Stimulated activated CD8-positive, alpha-beta memory T cell treated with anti-CD3 and anti-CD28 coated beads, Interleukin-2, amount 100 ng/mL, for 1 hour (primary cell): ENCODE measurements around the gene VPS11.
A peak's percentile ranks its signal among the peaks of the same experiment; 100 is the strongest.
"Not testable (repeated sequence)": the region's sequence is repeated elsewhere in the genome, so short reads cannot be mapped to it uniquely, and the experiment has no call there.

Experiments
- DNase-seq, 2 donors: peaks; one replicate each; pipeline ENCODE4 v3.0.0-alpha.2; 2020; ENCODE audit warnings: low read depth in 2 of 2

VPS11 gene

DNA sequence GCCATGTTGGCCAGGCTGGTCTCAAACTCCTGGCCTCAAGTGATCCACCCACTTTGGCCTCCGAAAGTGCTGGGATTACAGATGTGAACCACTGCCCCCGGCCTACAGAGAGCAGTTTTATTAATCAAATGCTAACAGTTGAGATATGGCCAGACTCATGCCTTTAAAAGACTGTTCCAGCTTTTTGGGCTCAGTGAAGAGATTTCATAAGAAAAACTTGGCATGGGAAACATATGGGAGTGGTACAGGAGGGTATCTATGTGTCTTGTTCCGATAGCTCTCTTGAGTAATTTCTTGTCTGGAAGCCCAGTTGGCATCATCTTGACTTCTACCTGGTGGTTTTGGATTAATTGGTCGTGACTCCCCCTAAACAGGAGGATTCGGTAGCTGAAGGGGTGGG lies 28.7 kb upstream of the VPS11 start:
- no peak for DNase-seq

DNA sequence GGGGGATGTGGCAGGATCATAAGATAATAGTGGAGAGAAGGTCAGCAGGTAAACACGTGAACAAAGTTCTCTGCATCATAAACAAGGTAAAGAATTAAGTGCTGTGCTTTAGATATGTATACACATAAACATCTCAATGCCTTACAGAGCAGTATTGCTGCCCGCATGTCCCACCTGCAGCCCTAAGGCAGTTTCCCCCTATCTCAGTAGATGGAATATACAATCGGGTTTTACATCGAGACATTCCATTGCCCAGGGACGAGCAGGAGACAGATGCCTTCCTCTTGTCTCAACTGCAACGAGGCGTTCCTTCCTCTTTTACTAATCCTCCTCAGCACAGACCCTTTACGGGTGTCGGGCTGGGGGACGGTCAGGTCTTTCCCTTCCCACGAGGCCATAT lies 28.1 kb upstream of the VPS11 start:
- not testable (repeated sequence) for DNase-seq

DNA sequence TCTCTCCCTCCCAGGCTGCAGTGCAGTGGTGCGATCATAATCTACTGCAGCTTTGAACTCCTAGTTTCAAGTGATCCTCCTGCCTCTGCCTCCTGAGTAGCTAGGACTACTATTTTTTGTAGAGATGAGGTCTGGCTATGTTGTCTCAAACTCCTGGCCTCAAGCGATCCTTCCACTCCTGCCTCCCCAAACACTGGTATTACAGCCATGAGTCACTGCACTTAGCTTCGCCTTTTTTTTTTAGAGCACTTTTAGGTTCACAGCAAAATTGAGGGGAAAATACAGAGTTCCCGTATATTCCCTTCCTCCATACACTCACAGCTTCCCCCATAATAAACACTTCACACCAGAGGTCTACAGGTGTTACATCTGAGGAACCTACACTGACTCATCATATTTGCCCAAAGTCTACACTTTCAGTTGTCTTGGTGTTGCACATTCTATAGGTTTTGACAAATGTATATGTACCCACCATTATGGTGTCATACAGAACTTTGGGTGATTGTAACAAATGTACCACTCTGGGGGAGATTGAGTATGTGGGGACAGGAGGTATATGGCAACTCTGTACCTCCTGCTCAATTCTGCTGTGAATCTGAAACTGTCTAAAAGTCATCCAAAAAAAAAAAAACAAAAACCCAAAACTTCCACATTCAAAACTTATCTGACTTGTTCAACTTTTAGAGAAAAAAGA lies 25.6 kb upstream of the VPS11 start:
- DNase-seq: no peak

DNA sequence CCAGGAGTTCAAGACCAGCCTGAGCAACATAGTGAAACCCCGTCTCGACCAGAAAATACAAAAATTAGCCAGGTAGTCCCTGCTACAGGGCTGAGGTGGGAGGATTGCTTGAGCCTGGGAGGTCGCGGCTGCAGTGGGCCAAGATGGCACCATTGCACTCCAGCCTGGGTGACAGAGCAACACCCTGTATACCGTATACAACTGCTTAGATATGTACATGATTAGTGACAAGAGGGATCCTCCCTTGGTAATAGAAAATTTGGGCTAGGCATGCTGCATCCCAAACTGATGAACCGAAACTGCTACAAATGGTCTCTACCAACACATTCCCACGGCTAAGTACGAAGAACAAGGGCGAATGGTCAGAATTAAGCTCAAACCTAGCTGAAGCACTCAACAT lies 24.7 kb upstream of the VPS11 start:
- no peak for DNase-seq

DNA sequence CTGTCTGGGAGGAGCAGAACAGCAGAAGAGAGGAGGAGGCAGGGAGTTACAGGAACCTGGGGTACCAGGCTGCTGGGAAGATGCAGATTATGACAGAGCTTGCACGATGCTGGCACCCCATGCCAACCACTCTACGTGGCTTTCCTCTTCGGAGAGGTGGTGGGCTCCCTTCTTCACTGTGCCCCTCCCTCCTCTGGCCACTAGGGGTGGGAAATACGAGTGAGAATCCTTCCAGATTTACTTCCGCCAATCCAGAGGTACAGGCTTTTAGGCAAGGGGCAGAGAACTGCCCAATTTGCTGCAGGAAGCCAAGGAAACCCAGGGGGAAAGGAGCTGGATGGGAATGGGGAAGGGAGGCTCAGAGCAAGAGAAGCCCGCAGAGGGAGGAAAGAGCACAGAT lies 22.9 kb upstream of the VPS11 start:
- DNase-seq: no peak

DNA sequence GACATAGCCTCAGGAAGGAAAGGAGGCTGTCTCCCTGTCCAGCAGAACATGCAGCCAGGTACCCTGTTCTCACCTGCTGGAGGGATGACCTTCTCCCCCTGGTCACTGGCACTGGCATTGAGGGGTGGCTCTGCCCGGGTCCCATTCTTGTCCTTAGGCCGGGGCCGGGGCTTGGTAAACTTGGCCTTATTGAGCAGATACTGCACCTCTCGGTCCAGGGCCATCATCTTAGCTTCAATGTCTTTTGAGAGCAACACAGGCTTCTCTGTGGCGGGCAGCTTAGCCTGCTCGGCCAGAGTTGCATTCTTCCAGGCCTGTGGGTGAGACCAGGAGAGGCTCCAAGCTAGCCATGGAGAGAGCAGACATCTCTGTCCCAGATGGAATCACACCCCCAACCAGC lies 21.1 kb upstream of the VPS11 start:
- no peak for DNase-seq

DNA sequence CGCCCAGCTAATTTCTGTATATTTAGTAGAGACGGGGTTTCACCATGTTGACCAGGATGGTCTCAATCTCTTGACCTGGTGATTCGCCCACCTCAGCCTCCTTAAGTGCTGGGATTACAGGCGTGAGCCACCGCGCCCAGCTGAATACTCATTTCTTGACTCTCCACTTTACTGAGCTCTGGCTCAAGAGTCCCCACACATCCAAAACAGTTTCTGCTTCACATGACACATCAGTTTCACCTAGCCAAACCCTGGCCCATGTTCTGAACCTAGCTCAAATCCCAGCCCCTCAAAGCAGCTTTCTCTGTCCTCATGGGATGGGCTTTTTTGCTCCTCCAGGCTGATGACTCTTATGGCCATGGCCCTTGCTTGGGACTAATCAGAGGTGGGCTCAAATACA lies 20.4 kb upstream of the VPS11 start:
- DNase-seq: no peak

- no peak for DNase-seq
Measured at GRCh38 chr11:119048644-119049043, 19.0 kb upstream of the VPS11 start.

- DNase-seq: no peak
Measured at GRCh38 chr11:119049081-119049480, 18.5 kb upstream of the VPS11 start.

- no peak for DNase-seq
Measured at GRCh38 chr11:119051440-119052162, 16.0 kb upstream of the VPS11 start.

DNA sequence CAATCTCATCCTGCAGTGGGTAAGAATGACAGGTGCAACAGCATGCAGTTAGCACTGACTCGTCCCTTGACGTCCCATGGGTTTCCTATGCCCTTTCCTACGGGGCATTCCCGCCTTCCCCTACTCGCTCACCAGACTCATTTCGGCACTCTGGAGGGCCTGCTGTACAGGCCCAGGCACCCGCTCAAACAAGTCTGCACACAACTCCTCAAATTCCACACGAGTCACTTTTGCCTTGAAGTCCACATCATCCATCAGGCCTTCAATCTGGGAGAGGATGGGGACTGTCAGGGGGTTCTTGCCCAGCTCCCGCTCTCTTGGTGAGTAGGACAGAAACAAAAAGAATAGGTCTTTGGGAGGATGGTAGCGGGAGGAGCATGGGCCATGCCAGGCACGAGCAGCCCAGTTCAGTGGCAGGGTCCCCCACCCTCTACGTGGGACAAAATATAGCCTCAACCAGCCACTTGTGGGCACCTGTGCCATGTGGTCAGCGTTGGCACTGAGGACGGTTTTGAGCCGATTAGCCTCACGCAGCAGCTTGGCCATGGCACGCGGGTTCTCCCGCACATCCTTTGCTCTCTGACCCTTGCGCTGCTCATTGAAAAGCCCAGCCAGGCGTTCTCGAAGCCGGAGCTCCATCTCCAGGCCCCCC lies 15.3 kb upstream of the VPS11 start:
- no peak for DNase-seq

DNA sequence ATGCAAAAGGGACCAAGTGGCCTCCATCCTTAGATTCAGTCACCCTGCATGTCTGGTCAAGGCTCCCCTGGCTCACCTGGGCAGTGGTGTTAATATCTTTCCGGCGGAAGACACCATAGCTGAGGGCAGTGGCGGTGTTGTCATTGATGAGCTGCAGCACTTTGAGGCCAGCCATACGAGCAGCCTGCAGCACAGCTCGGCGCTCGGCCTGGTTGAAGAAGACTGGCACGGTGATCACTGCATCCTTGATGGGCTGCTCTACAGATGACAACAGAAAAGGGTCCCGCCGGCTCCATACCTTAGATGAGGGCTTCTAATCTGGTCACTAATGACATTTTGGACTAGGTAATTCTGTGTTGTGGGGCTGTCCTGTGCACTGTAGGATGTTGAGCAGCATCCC lies 13.2 kb upstream of the VPS11 start:
- DNase-seq: no peak

- DNase-seq: no peak
Measured at GRCh38 chr11:119055901-119056300, 11.7 kb upstream of the VPS11 start.

- peak in 1 of 2 donors; percentile 28 for DNase-seq
Measured at GRCh38 chr11:119056421-119056999, 11.1 kb upstream of the VPS11 start.

GRCh38 chr11:119057000-119057769 lies 10.4 kb upstream of the VPS11 start, which contains the start of gene HYOU1:
Gene HYOU1 (minus strand): TSS chr11:119057205. CDS start chr11:119056160, 1,045 bp downstream.
- DNase-seq: peak; percentile 97 to 99

GRCh38 chr11:119059128-119059527 lies 8.5 kb upstream of the VPS11 start:
- DNase-seq: not testable (repeated sequence)

DNA sequence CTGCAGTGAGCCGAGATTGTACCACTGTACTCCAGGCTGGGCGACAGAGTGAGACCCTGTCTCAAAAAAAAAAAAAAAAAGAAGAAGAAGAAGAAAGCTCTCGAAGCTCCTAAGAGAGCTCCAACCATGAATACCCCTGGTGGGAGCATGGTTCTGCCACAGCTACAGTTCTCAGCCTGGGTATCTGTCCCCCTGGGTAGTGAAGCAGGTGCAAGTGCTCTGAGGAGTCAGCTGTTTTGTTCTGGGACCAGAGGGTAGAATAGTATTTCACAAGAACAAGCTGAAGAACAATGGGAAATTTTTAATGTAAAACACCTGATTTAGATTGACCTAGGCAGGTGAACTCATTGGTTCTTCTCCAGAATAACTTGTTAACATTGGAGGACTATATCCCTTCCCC lies 6.4 kb upstream of the VPS11 start:
- DNase-seq: no peak

DNA sequence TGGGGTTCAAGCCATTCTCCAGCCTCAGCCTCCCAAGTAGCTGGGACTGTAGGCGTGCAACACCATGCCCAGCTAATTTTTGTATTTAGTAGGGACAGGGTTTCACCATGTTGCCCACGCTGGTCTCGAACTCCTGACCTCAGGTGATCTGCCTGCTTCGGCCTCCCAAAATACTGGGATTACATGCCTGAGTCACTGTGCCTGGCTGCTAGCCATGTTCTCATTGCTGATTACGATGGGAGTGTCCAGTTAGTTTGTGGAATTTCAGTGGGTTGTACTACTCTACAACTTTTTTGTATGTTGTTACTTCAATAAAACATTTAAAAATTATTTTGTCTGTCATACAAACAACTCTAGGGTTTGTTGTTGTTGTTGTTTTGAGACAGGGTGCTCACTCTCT lies 4.8 kb upstream of the VPS11 start:
- DNase-seq: no peak

- DNase-seq: peak in 1 of 2 donors; percentile 10
Measured at GRCh38 chr11:119065369-119065768, 2.2 kb upstream of the VPS11 start.

DNA sequence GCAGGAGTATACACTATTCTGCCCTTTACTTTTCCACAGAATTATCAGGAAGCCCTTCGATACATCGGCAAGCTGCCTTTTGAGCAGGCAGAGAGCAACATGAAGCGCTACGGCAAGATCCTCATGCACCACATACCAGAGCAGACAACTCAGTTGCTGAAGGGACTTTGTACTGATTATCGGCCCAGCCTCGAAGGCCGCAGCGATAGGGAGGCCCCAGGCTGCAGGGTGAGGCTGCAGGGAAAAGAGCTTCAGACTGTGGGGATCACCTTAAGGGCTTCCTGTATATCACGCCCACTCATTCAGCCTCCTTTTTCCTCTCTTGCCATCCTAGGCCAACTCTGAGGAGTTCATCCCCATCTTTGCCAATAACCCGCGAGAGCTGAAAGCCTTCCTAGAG lies 10.2 kb downstream of the VPS11 start:
- no peak for DNase-seq

DNA sequence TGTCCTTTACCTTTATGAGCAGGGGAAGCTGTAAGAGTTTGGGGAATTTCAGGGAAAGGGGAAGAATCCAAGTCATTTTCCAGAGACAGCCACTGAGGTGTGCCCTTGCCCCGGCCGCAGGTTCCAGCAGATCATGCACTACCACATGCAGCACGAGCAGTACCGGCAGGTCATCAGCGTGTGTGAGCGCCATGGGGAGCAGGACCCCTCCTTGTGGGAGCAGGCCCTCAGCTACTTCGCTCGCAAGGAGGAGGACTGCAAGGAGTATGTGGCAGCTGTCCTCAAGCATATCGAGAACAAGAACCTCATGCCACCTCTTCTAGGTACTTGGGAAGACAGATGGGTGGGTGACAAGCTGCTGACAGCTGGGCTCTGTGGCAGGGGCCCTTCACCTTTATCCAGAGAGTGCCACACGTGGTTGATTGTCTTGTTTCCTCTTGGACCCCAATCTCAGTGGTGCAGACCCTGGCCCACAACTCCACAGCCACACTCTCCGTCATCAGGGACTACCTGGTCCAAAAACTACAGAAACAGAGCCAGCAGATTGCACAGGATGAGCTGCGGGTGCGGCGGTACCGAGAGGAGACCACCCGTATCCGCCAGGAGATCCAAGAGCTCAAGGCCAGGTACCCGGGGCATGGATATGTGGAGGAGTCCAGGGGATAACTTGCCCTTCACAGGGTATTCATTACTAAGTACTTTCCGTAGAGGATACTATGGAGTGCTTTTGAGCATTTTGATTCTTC lies 11.2 kb downstream of the VPS11 start:
- DNase-seq: no peak
